ENCODE data around the gene SIMC1. TPM values are rescaled to one million over a fixed set of nuclear protein-coding genes. Genes with fewer than 3 reads are reported as not detected.

SIMC1 gene
- total RNA-seq, 1 experiment from 2014 or later = 17.9 TPM

- TF ChIP-seq, protein P1, sequence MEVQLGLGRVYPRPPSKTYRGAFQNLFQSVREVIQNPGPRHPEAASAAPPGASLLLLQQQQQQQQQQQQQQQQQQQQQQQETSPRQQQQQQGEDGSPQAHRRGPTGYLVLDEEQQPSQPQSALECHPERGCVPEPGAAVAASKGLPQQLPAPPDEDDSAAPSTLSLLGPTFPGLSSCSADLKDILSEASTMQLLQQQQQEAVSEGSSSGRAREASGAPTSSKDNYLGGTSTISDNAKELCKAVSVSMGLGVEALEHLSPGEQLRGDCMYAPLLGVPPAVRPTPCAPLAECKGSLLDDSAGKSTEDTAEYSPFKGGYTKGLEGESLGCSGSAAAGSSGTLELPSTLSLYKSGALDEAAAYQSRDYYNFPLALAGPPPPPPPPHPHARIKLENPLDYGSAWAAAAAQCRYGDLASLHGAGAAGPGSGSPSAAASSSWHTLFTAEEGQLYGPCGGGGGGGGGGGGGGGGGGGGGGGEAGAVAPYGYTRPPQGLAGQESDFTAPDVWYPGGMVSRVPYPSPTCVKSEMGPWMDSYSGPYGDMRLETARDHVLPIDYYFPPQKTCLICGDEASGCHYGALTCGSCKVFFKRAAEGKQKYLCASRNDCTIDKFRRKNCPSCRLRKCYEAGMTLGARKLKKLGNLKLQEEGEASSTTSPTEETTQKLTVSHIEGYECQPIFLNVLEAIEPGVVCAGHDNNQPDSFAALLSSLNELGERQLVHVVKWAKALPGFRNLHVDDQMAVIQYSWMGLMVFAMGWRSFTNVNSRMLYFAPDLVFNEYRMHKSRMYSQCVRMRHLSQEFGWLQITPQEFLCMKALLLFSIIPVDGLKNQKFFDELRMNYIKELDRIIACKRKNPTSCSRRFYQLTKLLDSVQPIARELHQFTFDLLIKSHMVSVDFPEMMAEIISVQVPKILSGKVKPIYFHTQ (CRISPR knock-in tag; IDR thresholded peaks at IDR 0.05) = no peak
- TF ChIP-seq FOXP1 (CRISPR knock-in tag; IDR thresholded peaks at IDR 0.05; ENCODE audit: borderline replicate concordance) (peak; percentile 80; the same call in 1 of the 2 replicates), OVOL2 (CRISPR knock-in tag; IDR thresholded peaks at IDR 0.05; ENCODE audit: borderline replicate concordance) (no peak), GABPB1 (CRISPR knock-in tag; IDR thresholded peaks at IDR 0.05) (peak; percentile 59; the same call in 1 of the 2 replicates), ETV6 (CRISPR knock-in tag; IDR thresholded peaks at IDR 0.05) (peak; percentile 23; the same call in 1 of the 2 replicates), PRRX2 (CRISPR knock-in tag; IDR thresholded peaks at IDR 0.05) (no peak), MXD4 (CRISPR knock-in tag; IDR thresholded peaks at IDR 0.05; ENCODE audit: borderline replicate concordance) (no peak), EMX1 (CRISPR knock-in tag; IDR thresholded peaks at IDR 0.05) (no peak), NR2C2 (CRISPR knock-in tag; IDR thresholded peaks at IDR 0.05) (no peak), CREM (CRISPR knock-in tag; IDR thresholded peaks at IDR 0.05) (0 out of 2 replicates have a peak, but pooled peaks have one; percentile 4), SP1 (CRISPR knock-in tag; conservative IDR thresholded peaks at IDR 0.05) (peak; percentile 87), ZNF219 (CRISPR knock-in tag; IDR thresholded peaks at IDR 0.05; ENCODE audit: borderline replicate concordance) (no peak), E2F4 (CRISPR knock-in tag; IDR thresholded peaks at IDR 0.05; ENCODE audit: borderline replicate concordance, low read depth) (0 out of 2 replicates have a peak, but pooled peaks have one; percentile 21), CDX4 (CRISPR knock-in tag; IDR thresholded peaks at IDR 0.05; ENCODE audit: borderline replicate concordance) (no peak), USF2 (CRISPR knock-in tag; IDR thresholded peaks at IDR 0.05) (no peak), HMGA2 (CRISPR knock-in tag; IDR thresholded peaks at IDR 0.05) (no peak), FOXJ3 (CRISPR knock-in tag; IDR thresholded peaks at IDR 0.05; ENCODE audit: borderline replicate concordance) (no peak), FOXK1 (CRISPR knock-in tag; IDR thresholded peaks at IDR 0.05) (peak; percentile 66; the same call in 1 of the 2 replicates), ZNF396 (CRISPR knock-in tag; IDR thresholded peaks at IDR 0.05; ENCODE audit: borderline replicate concordance) (no peak), NFE2L1 (CRISPR knock-in tag; IDR thresholded peaks at IDR 0.05) (peak; percentile 32; the same call in 1 of the 2 replicates), CBFB (CRISPR knock-in tag; IDR thresholded peaks at IDR 0.05; ENCODE audit: low read depth) (0 out of 2 replicates have a peak, but pooled peaks have one; percentile 88), HMGXB4 (CRISPR knock-in tag; IDR thresholded peaks at IDR 0.05) (peak; percentile 67; the same call in 1 of the 2 replicates)
- TF ChIP-seq, protein P2, sequence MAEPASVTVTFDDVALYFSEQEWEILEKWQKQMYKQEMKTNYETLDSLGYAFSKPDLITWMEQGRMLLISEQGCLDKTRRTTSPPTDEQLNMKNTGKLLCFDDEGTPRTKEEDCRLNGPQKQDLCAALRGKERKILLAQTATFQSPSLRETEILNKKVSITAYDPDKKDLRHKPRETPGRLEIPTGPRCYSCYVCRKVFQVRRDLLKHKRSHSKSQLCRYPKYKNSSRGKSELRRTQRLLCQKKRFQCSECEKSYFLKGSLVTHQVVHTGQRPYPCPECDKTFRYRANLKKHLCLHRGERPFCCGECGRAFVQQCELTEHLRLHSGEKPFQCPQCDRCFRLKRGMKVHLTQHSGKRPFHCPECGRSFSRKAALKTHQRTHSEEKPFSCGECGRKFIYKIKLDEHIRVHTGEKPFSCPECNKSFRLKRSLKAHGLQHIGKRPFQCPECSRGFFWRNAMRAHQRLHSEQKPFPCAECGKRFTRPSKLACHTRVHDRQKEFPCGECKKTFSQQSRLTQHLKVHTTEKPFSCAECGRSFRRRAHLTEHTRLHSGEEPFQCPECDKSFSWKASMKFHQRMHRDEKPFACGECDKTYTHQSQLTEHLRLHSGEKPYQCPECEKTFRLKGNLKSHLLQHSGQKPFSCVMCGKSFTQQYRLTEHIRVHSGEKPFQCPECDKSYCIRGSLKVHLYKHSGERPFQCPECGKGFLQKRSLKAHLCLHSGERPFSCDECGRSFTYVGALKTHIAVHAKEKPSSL (CRISPR knock-in tag; conservative IDR thresholded peaks at IDR 0.05) = no peak
Observed at GRCh38 chr5:176361437-176362232, 123.4 kb downstream of the SIMC1 start, which contains the start of gene KIAA1191 (continued).
